ENCODE results near the gene CPPED1.

CPPED1 gene

GRCh38 chr16:12613131-12613991 lies 190.3 kb downstream of the CPPED1 start:
- Mint-ChIP-seq H3K36me3 (no peaks in the 10 kb centered on the region), H3K4me3 (peak overlapping the region; percentile 1), H3K9me3 (peaks cover 3% of the 10 kb centered on the region), H3K4me1 (peaks cover 29% of the 10 kb centered on the region), H3K27ac (peak overlapping the region; percentile 67)
- DNase-seq (ENCODE audit: low spot score in 2 of 2), result no peak
- peak; percentile 86 for ATAC-seq

GRCh38 chr16:12612598-12613101 lies 191.0 kb downstream of the CPPED1 start:
- Mint-ChIP-seq H3K4me3 (no peak overlapping the region), H3K9me3 (peaks cover 3% of the 10 kb centered on the region), H3K4me1 (peaks cover 22% of the 10 kb centered on the region), H3K36me3 (no peaks in the 10 kb centered on the region), H3K27ac (peak overlapping the region; percentile 67)
- DNase-seq (ENCODE audit: low spot score in 2 of 2) (no peak), ATAC-seq (peak; percentile 75)

GRCh38 chr16:12611916-12612597 lies 191.6 kb downstream of the CPPED1 start:
- no peak for ATAC-seq
- H3K36me3 Mint-ChIP-seq, result no peaks in the 10 kb centered on the region
- peaks cover 3% of the 10 kb centered on the region for H3K9me3 Mint-ChIP-seq
- peaks cover 16% of the 10 kb centered on the region for H3K4me1 Mint-ChIP-seq
- H3K27ac Mint-ChIP-seq, result no peak overlapping the region
- no peak for DNase-seq (ENCODE audit: low spot score in 2 of 2)
- no peak overlapping the region for H3K4me3 Mint-ChIP-seq

- no peak overlapping the region for H3K4me3 Mint-ChIP-seq
- no peak for ATAC-seq
- peaks cover 6% of the 10 kb centered on the region for H3K9me3 Mint-ChIP-seq
- H3K27ac Mint-ChIP-seq, result no peak overlapping the region
- peaks cover 14% of the 10 kb centered on the region for H3K4me1 Mint-ChIP-seq
- no peaks in the 10 kb centered on the region for H3K36me3 Mint-ChIP-seq
- DNase-seq (ENCODE audit: low spot score in 2 of 2), result no peak
These were observed 192.6 kb downstream of the CPPED1 start for GRCh38 chr16:12611006-12611477.

- Mint-ChIP-seq H3K36me3 (no peaks in the 10 kb centered on the region), H3K4me3 (no peak overlapping the region), H3K27ac (no peak overlapping the region), H3K9me3 (peaks cover 6% of the 10 kb centered on the region), H3K4me1 (peaks cover 14% of the 10 kb centered on the region)
- ATAC-seq (no peak), DNase-seq (ENCODE audit: low spot score in 2 of 2) (no peak)
These were observed 193.6 kb downstream of the CPPED1 start for GRCh38 chr16:12609937-12610699.
